ENCODE results near the gene GDF10. TPM values are rescaled to one million over a fixed set of nuclear protein-coding genes. Genes with fewer than 3 reads are reported as not detected.
A peak's percentile ranks its signal among the peaks of the same experiment; 100 is the strongest.

Gene GDF10
- total and polyA plus RNA-seq, 9 of the 15 experiments (the other 6 are each of a cell fraction or from before 2014, with no cell fraction given), result 0.03 to 0.20 (median 0.11) TPM; not detected in 6

DNA sequence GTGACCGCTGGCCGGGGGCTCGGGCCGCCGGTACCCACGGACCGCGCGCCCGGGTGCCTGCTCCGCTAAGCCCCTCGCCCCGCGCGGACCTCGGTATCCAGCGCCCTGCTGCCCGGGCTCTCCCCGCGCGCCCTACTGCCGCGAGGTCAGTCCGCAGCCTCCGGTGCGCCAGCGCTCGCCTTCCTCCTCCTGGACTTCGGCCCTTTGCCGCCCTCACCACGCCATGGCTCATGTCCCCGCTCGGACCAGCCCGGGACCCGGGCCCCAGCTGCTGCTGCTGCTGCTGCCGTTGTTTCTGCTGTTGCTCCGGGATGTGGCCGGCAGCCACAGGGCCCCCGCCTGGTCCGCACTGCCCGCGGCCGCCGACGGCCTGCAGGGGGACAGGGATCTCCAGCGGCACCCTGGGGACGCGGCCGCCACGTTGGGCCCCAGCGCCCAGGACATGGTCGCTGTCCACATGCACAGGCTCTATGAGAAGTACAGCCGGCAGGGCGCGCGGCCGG is 483 bp downstream of the GDF10 start:
- POLR2A ChIA-PET, result interaction anchor here (0.6 kb wide), 1 partner anchor 214 kb away, joined by 3 read pairs; no protein-coding TSS in a partner anchor
- Histone ChIP-seq H3K27ac (ENCODE audit: extremely low read depth, low read depth, low read length) (no peak overlapping the region), H3K9ac (ENCODE audit: insufficient read depth in 1 of 2, low read depth in 2 of 2, low read length in 2 of 2) (no peak overlapping the region), H2AFZ (ENCODE audit: low read depth, low read length) (no peak overlapping the region), H3K4me2 (ENCODE audit: insufficient read depth, low read length) (no peak overlapping the region), H3K79me2 (ENCODE audit: control insufficient read depth, insufficient read depth, low read length) (no peaks in the 10 kb centered on the region), H3K9me1 (ENCODE audit: control insufficient read depth, insufficient read depth, low read length) (no peaks in the 10 kb centered on the region), H3K36me3 (ENCODE audit: control insufficient read depth, insufficient read depth, low read length) (no peaks in the 10 kb centered on the region), H4K20me1 (replicated peaks; ENCODE audit: control insufficient read depth, insufficient read depth, low read length) (0 out of 2 replicates have a peak, but pooled peaks cover 7% of the 10 kb centered on the region), H3K4me3 (no peak overlapping the region), H3K27me3 (ENCODE audit: control insufficient read depth in 2 of 2, insufficient read depth in 2 of 2, low read length in 2 of 2) (peaks cover 31 to 58% of the 10 kb centered on the region in 2 experiments), H3K4me1 (replicated peaks in 1 of 2; ENCODE audit: control insufficient read depth in 2 of 2, insufficient read depth in 2 of 2, low read length in 2 of 2) (peaks cover 0 to 11% of the 10 kb centered on the region in 2 experiments; a peak in 2 of 5 replicates), H3K9me3 (replicated peaks; ENCODE audit: control insufficient read depth, insufficient read depth, low read depth, low read length) (no peaks in the 10 kb centered on the region)
- intact Hi-C loops (cut with micrococcal nuclease) (no loop called here), in situ Hi-C loops (cut with MboI) (no loop called here)
- CTCF ChIA-PET (ENCODE audit: low intra/inter-chr PET ratio), result no interaction called here
- ATAC-seq, result peak; percentile 60
- no TSS peak for BruUV-seq (replicated peaks)
- WGBS (ENCODE audit: insufficient coverage, low coverage, missing lambda C conversion rate), result 10% methylated on average over 47 of the region's 57 CpGs
- DNase-seq (ENCODE audit: extremely low read depth in 1 of 4, low spot score in 3 of 4), result no peak
- no peak for FAIRE-seq
- TF ChIP-seq ZNF780A (CRISPR knock-in tag; IDR thresholded peaks at IDR 0.05) (no peak), RB1 (IDR thresholded peaks at IDR 0.05; ENCODE audit: low read depth) (no peak), POLR2A (conservative IDR thresholded peaks at IDR 0.05) (no peak)
- TF ChIP-seq, protein P1, sequence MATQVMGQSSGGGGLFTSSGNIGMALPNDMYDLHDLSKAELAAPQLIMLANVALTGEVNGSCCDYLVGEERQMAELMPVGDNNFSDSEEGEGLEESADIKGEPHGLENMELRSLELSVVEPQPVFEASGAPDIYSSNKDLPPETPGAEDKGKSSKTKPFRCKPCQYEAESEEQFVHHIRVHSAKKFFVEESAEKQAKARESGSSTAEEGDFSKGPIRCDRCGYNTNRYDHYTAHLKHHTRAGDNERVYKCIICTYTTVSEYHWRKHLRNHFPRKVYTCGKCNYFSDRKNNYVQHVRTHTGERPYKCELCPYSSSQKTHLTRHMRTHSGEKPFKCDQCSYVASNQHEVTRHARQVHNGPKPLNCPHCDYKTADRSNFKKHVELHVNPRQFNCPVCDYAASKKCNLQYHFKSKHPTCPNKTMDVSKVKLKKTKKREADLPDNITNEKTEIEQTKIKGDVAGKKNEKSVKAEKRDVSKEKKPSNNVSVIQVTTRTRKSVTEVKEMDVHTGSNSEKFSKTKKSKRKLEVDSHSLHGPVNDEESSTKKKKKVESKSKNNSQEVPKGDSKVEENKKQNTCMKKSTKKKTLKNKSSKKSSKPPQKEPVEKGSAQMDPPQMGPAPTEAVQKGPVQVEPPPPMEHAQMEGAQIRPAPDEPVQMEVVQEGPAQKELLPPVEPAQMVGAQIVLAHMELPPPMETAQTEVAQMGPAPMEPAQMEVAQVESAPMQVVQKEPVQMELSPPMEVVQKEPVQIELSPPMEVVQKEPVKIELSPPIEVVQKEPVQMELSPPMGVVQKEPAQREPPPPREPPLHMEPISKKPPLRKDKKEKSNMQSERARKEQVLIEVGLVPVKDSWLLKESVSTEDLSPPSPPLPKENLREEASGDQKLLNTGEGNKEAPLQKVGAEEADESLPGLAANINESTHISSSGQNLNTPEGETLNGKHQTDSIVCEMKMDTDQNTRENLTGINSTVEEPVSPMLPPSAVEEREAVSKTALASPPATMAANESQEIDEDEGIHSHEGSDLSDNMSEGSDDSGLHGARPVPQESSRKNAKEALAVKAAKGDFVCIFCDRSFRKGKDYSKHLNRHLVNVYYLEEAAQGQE (IDR thresholded peaks at IDR 0.05; ENCODE audit: borderline replicate concordance), result peak; percentile 11; the same call in 1 of the 2 replicates
- TF ChIP-seq, protein P1 (CRISPR knock-in tag; IDR thresholded peaks at IDR 0.05; ENCODE audit: low read depth), result no peak

All from K562 (cell line).